Activated T-helper 17 cell treated with anti-CD3 and anti-CD28 coated beads, Interleukin-2, amount 50 U/mL, for 72 hours (primary cell): ENCODE results near the gene LCN12. TPM values are rescaled to one million over a fixed set of nuclear protein-coding genes. Genes with fewer than 3 reads are reported as not detected.
A peak's percentile ranks its signal among the peaks of the same experiment; 100 is the strongest.

Experiments used
- ATAC-seq: fragments of 150-1000 bp; cut with Tn5 transposase; replicated peaks from 2 replicates; pipeline ENCODE4 v1.10.0; 2021; ENCODE audit warnings: mild to moderate bottlenecking, moderate library complexity
- H3K27ac Mint-ChIP-seq: one replicate; pipeline ENCODE4 v1.8.0; 2022; ENCODE audit warnings: mixed read lengths
- H3K27me3 Mint-ChIP-seq: one replicate; pipeline ENCODE4 v1.8.0; 2022; ENCODE audit warnings: mixed read lengths
- H3K36me3 Mint-ChIP-seq: one replicate; pipeline ENCODE4 v1.8.0; 2022; ENCODE audit warnings: low read depth, mild to moderate bottlenecking, mixed read lengths
- H3K4me1 Mint-ChIP-seq: one replicate; pipeline ENCODE4 v1.8.0; 2022; ENCODE audit warnings: mixed read lengths
- H3K4me3 Mint-ChIP-seq: one replicate; pipeline ENCODE4 v1.8.0; 2022; ENCODE audit warnings: mild to moderate bottlenecking, mixed read lengths
- H3K9me3 Mint-ChIP-seq: one replicate; pipeline ENCODE4 v1.8.0; 2022; ENCODE audit warnings: mixed read lengths
- total RNA-seq, 2 donors: library from RNA; stranded (reverse); gene quantifications; one replicate each; pipeline ENCODE4 v1.2.3, GENCODE V29; 2022

LCN12 gene
- total RNA-seq, 2 donors from 2014 or later: 0.54 to 2.4 TPM

GRCh38 chr9:136964833-136965422 is 12.9 kb downstream of the LCN12 start:
- no peak for ATAC-seq
- Mint-ChIP-seq H3K4me3 (peak overlapping the region; percentile 82), H3K4me1 (peaks cover 7% of the 10 kb centered on the region), H3K36me3 (no peaks in the 10 kb centered on the region), H3K27ac (peak overlapping the region; percentile 44), H3K27me3 (no peaks in the 10 kb centered on the region), H3K9me3 (no peaks in the 10 kb centered on the region)

DNA sequence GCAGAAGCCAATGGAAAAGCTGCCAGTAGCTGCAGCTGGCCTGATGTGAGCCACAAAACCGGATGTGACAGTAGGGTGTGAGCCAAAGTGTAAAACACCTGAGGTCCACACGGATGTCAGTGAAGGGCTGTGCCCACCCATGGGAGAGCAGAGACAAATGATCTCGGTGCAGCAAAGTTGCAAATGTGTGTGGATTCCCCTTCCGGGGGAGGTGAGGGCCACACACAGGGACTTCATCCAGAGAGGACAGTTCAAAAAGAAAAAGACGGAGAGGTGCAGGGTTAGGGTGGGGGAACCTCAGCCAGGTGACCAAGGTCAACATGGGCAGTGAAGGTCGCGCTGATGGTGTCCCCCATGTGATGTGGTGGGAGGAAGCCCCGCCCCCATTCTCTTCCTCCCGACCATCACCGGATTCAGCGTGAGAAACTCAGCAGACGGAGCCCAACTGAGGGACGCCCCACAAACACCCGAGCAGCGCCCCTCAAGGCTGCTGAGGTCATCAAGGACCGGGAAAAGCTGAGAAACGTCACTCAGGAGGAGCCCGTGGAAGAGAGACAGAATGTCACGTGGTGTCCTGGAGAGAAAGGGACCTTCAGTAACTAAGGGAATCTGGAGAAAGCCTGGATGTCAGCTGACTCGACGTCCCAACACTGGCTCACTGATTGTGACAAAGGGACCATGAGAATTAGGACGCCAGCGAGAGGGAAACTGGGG is 13.9 kb downstream of the LCN12 start:
- H3K27ac Mint-ChIP-seq: peak overlapping the region; percentile 76
- H3K4me3 Mint-ChIP-seq: peak overlapping the region; percentile 82
- peaks cover 7% of the 10 kb centered on the region for H3K4me1 Mint-ChIP-seq
- H3K27me3 Mint-ChIP-seq: no peaks in the 10 kb centered on the region
- H3K9me3 Mint-ChIP-seq: no peaks in the 10 kb centered on the region
- peak; percentile 64 for ATAC-seq
- H3K36me3 Mint-ChIP-seq: no peaks in the 10 kb centered on the region

GRCh38 chr9:136968333-136969127 is 16.5 kb downstream of the LCN12 start:
- no peak overlapping the region for H3K27ac Mint-ChIP-seq
- ATAC-seq: no peak
- no peaks in the 10 kb centered on the region for H3K27me3 Mint-ChIP-seq
- H3K9me3 Mint-ChIP-seq: no peaks in the 10 kb centered on the region
- no peaks in the 10 kb centered on the region for H3K36me3 Mint-ChIP-seq
- no peak overlapping the region for H3K4me3 Mint-ChIP-seq
- peaks cover 7% of the 10 kb centered on the region for H3K4me1 Mint-ChIP-seq

- peaks cover 7% of the 10 kb centered on the region for H3K4me1 Mint-ChIP-seq
- H3K36me3 Mint-ChIP-seq: no peaks in the 10 kb centered on the region
- H3K4me3 Mint-ChIP-seq: no peak overlapping the region
- H3K9me3 Mint-ChIP-seq: no peaks in the 10 kb centered on the region
- ATAC-seq: no peak
- H3K27me3 Mint-ChIP-seq: no peaks in the 10 kb centered on the region
- no peak overlapping the region for H3K27ac Mint-ChIP-seq
Observed at GRCh38 chr9:136969150-136969549, 17.1 kb downstream of the LCN12 start.

DNA sequence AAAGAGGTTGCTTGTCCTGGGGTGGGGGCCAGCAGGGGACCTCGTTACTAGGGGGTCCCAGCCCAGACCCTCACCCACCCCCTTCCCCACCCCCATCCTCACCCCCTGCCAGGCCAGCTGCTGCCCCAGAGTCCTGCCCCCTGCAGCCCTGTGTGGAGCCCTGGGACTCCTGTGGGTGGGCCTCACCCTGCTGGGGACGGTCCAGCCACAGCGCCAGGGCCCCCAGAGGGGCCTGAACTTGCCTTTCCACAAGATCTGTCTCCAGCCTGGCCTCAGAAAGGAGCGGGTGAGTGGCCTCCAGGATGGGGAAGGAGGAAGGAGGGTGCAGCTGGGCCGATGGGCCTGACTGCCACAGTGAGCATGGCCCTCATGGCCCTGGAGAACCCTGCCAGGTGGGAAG is 17.7 kb downstream of the LCN12 start:
- no peak for ATAC-seq
- Mint-ChIP-seq H3K4me1 (peaks cover 7% of the 10 kb centered on the region), H3K27ac (no peak overlapping the region), H3K36me3 (no peaks in the 10 kb centered on the region), H3K27me3 (no peaks in the 10 kb centered on the region), H3K9me3 (no peaks in the 10 kb centered on the region), H3K4me3 (no peak overlapping the region)

DNA sequence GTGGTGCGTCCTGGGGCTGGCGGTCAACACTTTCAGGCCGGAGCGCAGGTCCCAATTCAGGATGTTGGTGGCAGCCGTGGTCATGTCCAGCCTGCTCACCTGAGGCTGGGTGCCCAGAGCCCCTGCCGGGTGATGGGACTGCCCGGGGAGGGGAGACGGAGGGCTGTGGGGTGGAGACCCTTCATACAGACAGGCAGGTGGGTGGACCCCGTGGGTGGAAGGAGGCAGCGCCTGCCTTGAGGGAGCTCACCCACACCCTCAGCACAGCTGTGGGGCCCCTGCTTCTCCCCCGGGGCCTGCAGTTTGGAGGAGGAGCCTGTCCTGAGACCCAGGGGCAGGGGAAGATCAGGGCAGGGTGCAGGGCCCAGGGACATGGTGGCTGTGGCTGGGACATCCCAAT is 18.3 kb downstream of the LCN12 start:
- H3K4me1 Mint-ChIP-seq: peaks cover 7% of the 10 kb centered on the region
- no peak for ATAC-seq
- H3K36me3 Mint-ChIP-seq: no peaks in the 10 kb centered on the region
- no peak overlapping the region for H3K27ac Mint-ChIP-seq
- H3K9me3 Mint-ChIP-seq: no peaks in the 10 kb centered on the region
- no peak overlapping the region for H3K4me3 Mint-ChIP-seq
- H3K27me3 Mint-ChIP-seq: no peaks in the 10 kb centered on the region

DNA sequence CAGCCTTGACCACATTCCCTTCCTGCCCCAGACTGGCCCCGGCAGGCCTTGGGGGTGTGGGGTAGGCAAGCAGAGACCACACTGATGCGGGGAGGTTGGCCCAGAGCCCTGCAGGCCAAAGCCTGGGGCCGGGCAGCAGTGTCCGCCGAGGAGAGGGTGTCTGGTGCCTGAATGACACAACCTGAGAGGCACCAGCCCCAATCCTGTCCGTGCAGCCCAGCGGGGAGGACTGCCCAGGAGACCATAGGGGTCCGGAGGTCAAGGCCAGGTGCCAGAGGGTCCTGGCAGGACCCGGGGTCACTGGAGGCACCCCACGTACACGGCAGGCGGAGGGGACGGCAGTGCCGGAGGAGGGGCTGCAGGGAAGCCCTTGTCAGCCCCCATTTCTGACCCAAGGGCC is 19.7 kb downstream of the LCN12 start:
- ATAC-seq: no peak
- H3K27me3 Mint-ChIP-seq: no peaks in the 10 kb centered on the region
- H3K4me1 Mint-ChIP-seq: no peaks in the 10 kb centered on the region
- no peak overlapping the region for H3K27ac Mint-ChIP-seq
- no peak overlapping the region for H3K4me3 Mint-ChIP-seq
- H3K36me3 Mint-ChIP-seq: no peaks in the 10 kb centered on the region
- H3K9me3 Mint-ChIP-seq: no peaks in the 10 kb centered on the region

GRCh38 chr9:136972335-136972734 is 20.3 kb downstream of the LCN12 start:
- H3K27me3 Mint-ChIP-seq: no peaks in the 10 kb centered on the region
- no peaks in the 10 kb centered on the region for H3K36me3 Mint-ChIP-seq
- no peaks in the 10 kb centered on the region for H3K4me1 Mint-ChIP-seq
- ATAC-seq: no peak
- no peak overlapping the region for H3K4me3 Mint-ChIP-seq
- no peaks in the 10 kb centered on the region for H3K9me3 Mint-ChIP-seq
- H3K27ac Mint-ChIP-seq: no peak overlapping the region

- Mint-ChIP-seq H3K36me3 (no peaks in the 10 kb centered on the region), H3K4me3 (no peak overlapping the region), H3K4me1 (no peaks in the 10 kb centered on the region), H3K27ac (no peak overlapping the region), H3K27me3 (no peaks in the 10 kb centered on the region), H3K9me3 (no peaks in the 10 kb centered on the region)
- ATAC-seq: no peak
Observed at GRCh38 chr9:136972743-136973142, 20.7 kb downstream of the LCN12 start.

DNA sequence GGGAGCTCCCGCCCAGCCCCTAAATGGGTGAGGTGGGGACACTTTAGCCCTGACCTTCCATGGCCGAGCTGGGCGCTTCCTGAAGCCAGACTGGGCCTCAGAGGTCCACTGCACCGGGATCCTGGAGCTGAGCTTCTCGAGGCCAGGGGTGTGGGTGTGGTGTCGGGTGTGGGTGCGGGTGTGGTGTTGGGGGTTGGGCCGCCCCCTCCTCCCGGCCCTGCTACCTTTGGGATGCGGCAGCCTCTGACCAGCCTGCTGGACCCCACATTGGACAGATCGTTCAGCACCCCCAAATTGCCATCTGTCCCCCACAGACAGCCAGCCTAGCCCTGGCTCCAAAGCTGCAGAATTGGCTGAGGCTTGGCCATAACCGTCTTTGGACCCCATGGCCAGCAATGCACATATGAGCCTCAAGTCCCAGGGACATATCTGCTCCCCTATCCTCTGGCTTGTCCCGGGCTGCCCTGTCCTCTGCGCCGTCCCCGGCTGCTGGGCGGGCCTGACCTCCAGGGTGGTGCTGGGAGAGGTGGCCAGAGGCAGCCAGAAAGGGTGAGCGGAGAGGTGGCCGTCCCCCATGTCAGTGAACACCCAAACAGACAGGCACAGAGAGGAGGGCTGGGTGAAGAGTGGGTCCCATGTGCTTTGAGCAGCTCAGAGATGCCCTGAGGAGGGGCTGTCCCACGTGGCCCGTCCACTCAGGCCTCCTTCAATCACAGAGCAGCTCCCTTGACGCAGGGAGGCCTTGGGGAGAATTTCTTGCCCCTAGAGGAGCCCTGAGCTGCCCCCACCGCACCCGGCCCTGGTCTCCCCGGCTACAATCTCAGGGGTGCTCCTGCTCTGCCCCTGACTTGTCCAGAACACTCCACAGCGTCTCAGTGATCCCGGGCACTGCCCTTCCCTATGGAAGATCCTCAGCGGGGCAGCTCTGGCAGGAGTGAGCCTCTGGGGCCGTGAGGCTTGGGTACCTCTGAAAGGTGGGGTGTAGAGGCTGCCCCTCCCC is 21.8 kb downstream of the LCN12 start:
- H3K9me3 Mint-ChIP-seq: no peaks in the 10 kb centered on the region
- no peaks in the 10 kb centered on the region for H3K27me3 Mint-ChIP-seq
- no peak overlapping the region for H3K4me3 Mint-ChIP-seq
- no peak for ATAC-seq
- no peaks in the 10 kb centered on the region for H3K36me3 Mint-ChIP-seq
- no peak overlapping the region for H3K27ac Mint-ChIP-seq
- H3K4me1 Mint-ChIP-seq: no peaks in the 10 kb centered on the region

DNA sequence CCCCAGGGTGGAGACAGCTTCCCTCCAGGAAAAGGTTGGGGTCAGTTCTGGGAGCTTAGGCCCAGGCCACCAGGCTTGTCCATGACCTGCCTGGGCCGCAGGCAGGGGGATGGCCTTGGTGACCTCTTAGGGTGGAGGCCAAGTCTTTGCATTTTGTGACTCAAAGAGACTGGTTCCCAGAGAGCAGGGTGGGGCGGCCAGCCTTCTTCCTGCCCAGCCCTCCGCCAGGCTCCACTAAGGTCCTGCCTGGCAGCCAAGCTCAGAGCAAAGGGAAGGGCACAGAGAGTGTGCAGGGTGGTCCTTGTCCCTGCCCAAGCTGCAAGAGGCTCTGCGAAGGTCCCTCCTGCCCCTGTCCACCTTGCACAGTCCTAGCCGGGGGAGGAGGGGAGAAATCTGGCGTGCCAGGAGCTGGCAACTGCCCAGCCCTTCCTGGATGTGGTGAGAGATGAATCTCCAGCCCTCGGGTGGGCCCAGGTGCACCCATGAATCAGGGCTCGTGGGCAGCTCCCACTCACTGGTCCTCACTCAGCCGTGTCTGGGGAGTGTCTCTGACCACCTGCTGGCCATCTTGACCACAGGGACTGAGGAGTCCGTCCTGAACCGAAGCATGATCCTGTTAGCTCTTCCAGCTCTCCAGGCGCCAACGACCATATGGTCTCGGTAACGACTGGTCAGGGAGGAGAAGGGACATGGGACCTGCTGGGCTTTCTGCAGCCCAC is 22.9 kb downstream of the LCN12 start:
- ATAC-seq: peak; percentile 57
- Mint-ChIP-seq H3K9me3 (no peaks in the 10 kb centered on the region), H3K4me3 (peak overlapping the region; percentile 56), H3K27ac (peak overlapping the region; percentile 50), H3K27me3 (no peaks in the 10 kb centered on the region), H3K36me3 (no peaks in the 10 kb centered on the region), H3K4me1 (no peaks in the 10 kb centered on the region)

DNA sequence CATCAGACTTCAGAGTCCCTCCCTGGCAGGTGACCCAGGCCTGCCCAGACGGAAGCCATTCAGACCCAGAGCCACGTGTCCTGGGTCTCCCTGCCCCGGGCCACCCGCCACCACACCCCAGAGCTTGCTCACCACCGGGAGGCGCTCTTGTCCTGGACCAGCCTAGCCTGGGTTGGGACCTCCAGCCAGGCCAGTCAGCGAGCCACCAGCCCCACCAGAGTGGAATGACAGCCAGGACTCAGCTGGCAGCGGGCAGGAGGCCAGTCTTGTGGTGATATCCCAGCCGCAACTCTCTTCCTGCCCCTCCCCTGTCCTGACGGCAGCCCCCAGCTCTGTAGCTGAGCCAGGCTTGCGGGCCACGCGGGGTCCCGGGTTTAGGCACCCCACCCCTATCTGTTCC is 23.6 kb downstream of the LCN12 start:
- H3K27me3 Mint-ChIP-seq: no peaks in the 10 kb centered on the region
- no peaks in the 10 kb centered on the region for H3K36me3 Mint-ChIP-seq
- no peaks in the 10 kb centered on the region for H3K4me1 Mint-ChIP-seq
- peak; percentile 37 for ATAC-seq
- H3K4me3 Mint-ChIP-seq: peak overlapping the region; percentile 56
- no peaks in the 10 kb centered on the region for H3K9me3 Mint-ChIP-seq
- peak overlapping the region; percentile 50 for H3K27ac Mint-ChIP-seq

- H3K27ac Mint-ChIP-seq: no peak within 1 kb of the TSS
- ATAC-seq: no peak
- no peaks in the 10 kb centered on the region for H3K4me1 Mint-ChIP-seq
- no peaks in the 10 kb centered on the region for H3K27me3 Mint-ChIP-seq
- no peaks in the 10 kb centered on the region for H3K9me3 Mint-ChIP-seq
- H3K36me3 Mint-ChIP-seq: no peaks in the 10 kb centered on the region
- peak within 1 kb of the TSS; percentile 56 for H3K4me3 Mint-ChIP-seq
Observed at GRCh38 chr9:136977223-136977622, 25.1 kb downstream of the LCN12 start, which contains the start of gene PTGDS. Gene PTGDS (plus strand): TSS chr9:136977504. CDS start chr9:136977579, 75 bp downstream.
